HG03442 (cell line): Measurements from ENCODE around the gene ZC3H14.

Experiments used
- ATAC-seq: cut with Tn5 transposase; IDR thresholded peaks from one replicate; pipeline ENCODE4 v1.9.1; 2021; ENCODE audit warnings: mild to moderate bottlenecking, moderate library complexity; ENCODE audit not compliant: unreplicated experiment

The ZC3H14 gene

DNA sequence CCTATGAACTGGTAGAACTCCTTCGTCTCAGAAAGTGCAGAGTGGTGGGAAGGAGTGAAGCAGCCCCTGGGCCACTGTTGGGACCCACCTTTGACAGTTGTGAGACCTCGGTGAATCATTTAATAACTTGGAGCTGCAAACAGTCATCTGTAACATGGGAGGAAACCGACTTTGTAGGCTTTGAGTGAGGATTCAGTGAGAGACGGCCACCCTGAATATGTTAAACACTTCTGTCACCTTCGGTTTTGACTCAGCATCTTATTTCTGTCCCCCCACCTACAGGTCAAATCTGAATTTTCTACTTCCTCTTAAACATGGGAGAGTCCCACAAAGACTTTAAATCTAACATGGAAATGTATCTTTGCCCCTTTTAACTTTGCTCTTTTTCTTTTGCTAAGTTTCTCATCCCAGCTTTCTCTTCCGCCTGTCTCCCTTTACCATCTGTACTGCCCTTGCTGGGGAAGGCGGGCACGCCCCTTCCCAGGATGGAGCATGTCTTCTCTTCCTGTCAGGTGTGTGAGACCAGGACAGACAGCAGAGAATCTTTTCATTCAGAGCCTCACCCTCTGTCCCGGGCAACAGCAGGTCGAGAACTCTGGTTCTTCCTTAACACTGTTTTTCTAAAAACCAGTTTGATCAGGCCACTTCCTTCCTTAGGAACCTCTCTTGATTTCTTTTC lies 37.1 kb downstream of the ZC3H14 start:
- ATAC-seq: peak; percentile 92

- ATAC-seq: no peak
These were observed 41.4 kb downstream of the ZC3H14 start for GRCh38 chr14:88604212-88604611.

- ATAC-seq: no peak
These were observed 42.8 kb downstream of the ZC3H14 start for GRCh38 chr14:88605594-88605993.

GRCh38 chr14:88607829-88608228 lies 45.0 kb downstream of the ZC3H14 start:
- no peak for ATAC-seq

DNA sequence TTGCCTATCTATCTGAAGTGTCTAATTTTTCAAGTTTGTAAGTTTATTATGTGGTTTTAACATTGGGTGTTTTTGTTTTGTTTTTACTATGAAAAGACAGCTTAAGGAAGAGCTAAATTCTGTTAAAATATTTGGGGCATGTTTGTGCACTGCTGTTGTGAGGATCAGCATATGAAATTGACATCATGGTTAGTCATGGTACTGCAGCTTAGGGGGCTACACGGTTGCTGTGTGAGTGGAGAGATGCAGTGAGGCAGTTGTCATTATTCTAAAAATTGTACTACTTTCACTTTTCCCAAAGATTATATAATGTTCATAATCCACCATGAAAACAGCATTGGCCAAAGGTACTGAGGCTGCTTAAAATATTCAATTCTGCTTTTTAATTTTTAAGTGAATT lies 49.0 kb downstream of the ZC3H14 start:
- ATAC-seq: no peak

DNA sequence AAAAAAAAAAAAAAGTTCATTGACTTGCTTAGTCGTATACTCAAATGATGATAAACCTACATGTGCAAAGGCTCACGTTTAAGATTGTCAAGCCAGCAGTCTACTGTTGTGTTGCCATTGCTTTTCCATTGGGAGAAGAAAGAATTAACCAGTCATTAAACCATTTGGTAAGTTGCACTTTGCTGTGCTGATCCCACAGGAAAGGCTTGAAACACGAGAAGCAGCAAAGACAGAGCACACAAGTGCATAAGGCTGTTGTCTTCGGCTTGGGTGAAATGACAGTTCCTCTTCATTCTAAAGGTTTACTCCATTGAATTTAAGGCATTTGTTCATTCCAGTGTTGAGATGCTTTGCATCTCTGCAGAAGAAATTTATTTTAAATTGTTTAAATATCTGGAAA lies 50.1 kb downstream of the ZC3H14 start:
- no peak for ATAC-seq

- no peak for ATAC-seq
These were observed 50.7 kb downstream of the ZC3H14 start for GRCh38 chr14:88613552-88614010.

DNA sequence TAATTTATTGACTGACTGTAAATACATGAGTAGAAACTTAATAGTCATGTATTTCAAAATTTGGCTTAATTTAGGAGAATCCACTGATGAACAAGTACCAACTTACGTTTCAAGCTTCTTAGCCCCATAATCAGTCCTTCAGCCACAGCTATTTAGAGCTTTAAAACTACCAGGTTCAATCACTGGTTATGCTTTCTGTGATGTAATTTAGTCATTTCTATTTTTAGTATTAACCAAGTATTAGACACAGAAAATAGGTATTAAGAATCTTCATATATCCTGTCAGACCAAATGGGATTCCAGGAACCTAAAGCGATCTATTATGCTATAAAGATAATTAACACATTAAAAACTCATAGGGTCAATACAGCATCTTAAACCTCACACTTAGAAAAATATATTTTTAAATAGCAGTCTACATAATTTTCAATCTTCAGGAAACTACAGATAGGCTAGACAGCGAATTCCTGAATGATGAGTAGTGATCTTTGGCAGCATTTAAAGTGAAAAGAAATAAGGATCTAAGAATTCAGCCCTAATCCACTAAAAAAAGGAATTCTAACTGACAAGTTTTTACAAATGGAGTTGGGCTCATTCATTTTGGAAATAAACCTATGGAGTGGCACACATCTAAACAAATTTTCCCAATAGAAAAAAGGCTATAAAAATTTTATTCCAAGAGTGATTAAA lies 51.5 kb downstream of the ZC3H14 start:
- peak; percentile 69 for ATAC-seq

GRCh38 chr14:88616697-88617096 lies 53.9 kb downstream of the ZC3H14 start:
- ATAC-seq: no peak

DNA sequence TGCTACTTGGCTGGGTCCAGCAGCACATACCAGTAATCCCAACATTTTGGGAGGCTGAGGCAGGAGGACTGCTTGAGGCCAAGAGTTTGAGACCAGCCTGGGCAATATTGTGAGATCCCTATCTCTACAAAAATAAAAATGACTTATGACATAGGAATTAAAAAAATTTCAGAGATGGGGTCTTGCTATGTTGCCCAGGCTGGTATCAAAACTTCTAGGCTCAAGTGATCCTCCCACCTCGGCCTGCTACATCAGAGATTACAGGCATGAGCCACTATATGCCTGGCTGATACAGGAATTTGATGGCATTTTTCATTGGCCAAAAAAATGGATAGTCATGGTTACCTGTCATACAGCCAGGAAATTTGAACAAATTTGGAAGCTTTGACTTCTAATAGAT lies 54.6 kb downstream of the ZC3H14 start:
- no peak for ATAC-seq

GRCh38 chr14:88618476-88618875 lies 55.6 kb downstream of the ZC3H14 start:
- ATAC-seq: no peak

DNA sequence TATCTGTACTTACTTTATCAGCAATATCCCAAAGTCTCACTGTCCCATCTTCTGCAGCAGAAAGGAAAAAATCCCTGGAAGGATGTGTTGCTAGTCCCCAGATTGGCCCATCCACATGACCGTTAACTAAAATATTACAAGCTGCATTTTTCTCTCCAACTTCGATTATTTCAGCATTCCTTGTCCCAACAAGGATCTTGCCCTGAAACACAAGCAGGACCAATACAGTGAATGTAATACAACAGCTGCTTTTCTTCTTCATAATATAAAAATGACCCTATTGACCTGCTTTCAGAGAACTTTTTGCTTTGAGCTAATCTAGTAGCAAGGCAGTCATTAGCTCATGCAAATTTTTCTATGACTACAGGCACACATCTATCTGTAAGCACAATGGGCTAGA lies 58.3 kb downstream of the ZC3H14 start:
- no peak for ATAC-seq

DNA sequence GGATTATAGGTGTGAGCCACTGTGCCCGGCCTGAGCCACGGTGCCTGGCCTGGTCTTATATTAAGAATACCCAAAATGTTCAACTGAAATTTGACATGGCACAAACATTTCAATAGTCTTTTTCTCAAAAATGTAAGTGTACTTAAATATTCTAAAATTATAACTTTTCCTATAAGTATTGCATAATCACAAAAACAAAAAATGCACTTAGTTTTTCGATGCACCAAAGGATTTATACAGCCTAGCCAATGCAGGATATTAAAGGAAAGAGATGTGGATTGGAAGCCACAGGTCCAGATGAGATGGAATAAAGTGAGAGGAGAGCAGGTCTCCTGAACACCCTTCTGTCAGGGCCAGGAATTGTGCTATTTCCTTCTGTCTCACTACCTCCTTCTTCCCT lies 62.8 kb downstream of the ZC3H14 start:
- ATAC-seq: no peak

DNA sequence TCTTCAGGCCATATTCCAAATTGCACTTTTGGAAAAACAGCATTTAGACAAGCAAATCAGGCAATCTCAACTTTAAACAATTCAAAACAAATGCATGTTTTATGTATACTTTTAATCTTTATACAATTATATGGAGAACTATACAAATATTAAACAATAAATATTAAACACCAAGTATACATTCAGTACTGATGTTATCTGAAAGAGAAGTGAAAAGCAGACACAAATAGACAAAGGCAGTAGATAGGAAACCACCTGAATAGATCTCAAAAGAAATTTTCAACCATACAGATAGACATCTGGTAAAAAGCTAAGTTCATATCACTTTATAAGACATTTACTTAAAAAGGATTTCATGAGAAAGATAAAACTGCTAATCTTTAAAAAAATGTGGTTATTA lies 65.2 kb downstream of the ZC3H14 start:
- no peak for ATAC-seq

DNA sequence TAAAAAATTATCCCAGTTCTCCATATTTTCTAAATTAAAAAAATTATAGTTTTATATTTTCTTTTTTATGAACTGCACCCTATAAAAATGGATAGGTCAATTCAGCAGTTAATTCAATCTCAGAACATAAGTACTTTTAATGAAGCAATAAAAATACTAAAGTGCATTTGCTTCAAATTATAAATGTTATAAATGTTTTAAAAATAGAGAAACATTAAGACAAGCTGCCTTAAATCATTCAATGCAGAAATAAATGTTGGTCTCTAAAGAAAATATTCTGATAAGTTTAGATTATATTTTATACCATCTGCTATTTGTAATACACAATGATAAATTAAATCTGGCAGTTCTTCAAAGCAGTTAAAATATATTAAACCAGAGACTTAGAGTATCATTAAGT lies 65.6 kb downstream of the ZC3H14 start:
- no peak for ATAC-seq

DNA sequence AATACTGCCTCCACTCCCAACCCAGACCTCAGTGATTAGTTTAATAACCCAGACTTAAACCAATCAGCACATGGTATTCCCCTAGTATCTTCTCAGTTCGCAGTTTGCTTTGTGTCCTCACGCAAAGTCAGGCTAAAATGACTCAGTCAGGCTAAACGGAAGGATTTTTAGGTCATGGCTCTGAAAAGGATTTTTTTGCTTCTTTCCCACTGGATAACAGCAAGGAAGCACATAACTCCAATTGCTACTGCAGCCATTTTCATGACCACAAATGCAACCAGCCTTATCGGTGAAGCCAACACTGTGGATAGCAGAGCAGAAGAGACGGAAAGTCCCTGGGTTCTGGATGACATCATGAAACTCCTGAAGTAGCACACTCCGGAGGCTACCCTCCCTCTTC lies 67.7 kb downstream of the ZC3H14 start:
- ATAC-seq: no peak

DNA sequence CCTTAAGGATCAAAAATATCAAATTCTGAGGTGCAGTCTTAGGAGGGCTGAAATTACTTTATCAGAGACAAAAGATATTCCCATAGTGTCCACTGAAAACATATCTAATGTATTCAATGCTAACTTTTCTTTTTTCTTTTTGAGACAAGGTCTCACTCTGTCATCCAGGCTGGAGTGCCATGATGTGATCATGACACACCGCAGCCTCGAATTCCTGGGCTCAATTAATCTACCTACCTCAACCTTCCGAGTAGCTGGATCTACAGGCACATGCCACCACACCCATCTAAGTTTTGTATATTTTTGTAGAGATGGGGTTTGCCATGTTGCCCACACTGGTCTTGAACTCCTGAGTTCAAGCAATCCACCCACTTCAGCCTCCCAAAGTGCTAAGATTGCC lies 68.3 kb downstream of the ZC3H14 start:
- ATAC-seq: no peak

DNA sequence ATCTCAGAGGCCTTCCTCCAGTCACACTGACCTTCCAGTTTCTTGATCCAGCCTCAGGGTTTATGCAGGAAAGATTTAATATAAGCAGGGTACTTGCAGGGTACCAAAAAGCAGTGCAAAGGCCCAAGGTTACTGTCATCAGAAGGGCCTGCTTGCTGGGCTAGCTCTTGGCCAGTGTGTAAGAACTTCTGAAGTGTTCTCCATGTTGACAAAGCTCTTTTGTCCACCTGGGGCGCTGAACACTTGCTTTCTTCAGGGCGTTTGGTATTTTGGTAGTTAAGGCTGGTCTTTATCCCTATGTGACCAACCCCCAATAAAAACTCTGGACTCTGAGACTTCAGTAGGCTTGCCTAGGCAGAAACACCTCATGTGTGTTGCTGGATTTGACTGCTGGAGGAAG lies 69.7 kb downstream of the ZC3H14 start:
- ATAC-seq: no peak

- ATAC-seq: no peak
These were observed 76.4 kb downstream of the ZC3H14 start for GRCh38 chr14:88639221-88639620.

GRCh38 chr14:88660056-88660455 lies 97.2 kb downstream of the ZC3H14 start:
- ATAC-seq: no peak

DNA sequence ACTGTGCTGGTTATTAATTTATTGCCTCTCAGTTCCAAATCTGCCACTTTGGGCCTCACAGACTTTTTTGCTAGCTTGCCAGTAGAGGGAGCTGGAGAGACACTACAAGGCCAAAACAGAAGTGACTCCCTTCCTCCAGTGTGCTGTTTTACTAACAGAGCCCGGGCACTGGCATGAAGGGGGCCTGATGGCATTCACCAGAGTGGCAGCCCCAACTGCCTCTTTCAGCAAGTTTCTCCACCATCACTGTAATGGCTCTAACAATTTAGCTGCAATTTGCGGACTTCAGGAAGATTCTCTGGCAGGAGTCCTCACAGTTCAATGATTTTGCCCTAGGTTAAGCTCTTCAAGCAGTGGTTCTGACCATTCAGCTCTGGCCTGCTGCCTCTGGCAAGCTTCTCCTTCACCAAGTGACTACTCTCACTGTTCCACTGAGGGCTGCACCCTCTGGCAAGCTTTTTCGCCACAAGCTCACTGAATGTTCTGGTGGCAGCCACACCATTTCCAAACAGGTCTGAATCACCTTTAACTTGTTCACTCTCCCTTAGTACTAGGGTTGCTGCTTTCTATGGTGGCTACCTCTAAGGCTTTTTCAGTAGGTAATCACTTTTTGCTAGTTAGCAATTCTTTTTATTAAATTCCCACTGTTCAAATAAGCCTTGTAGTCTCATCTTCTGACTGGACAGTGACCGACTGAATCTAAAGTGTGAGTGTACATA lies 104.9 kb downstream of the ZC3H14 start:
- ATAC-seq: peak; percentile 83
